ENCODE data around the gene UBE2Q1. TPM values are rescaled to one million over a fixed set of nuclear protein-coding genes. Genes with fewer than 3 reads are reported as not detected.
"Not testable (repeated sequence)": the region's sequence is repeated elsewhere in the genome, so short reads cannot be mapped to it uniquely, and the experiment has no call there.

The UBE2Q1 gene
- polyA plus RNA-seq, 2 of the 4 experiments (the other 2 are of a cell fraction), result 17.6 to 49.7 TPM

- CTCF ChIA-PET, result interaction anchor here (1.3 to 5.9 kb wide), 4 partner anchors 12 to 201 kb away, joined by 3 to 78 read pairs (median 4); no protein-coding TSS in a partner anchor
- Histone ChIP-seq H3K27ac (no peak overlapping the region), H3K4me1 (no peaks in the 10 kb centered on the region), H3K9me3 (no peaks in the 10 kb centered on the region), H3K4me3 (no peak overlapping the region), H3K4me2 (no peak overlapping the region)
- no peak for FAIRE-seq
- ATAC-seq, result no peak
- no peak for DNase-seq (ENCODE audit: low read depth in 1 of 2, low spot score in 1 of 2)
- POLR2A ChIA-PET, result no interaction called here
- 22% methylated on average over 7 of the region's 7 CpGs for WGBS (ENCODE audit: missing lambda C conversion rate)
- no peak for TF ChIP-seq RCOR1 (IDR thresholded peaks at IDR 0.05; ENCODE audit: low read depth, low read length)
- TF ChIP-seq E2F6 (IDR thresholded peaks at IDR 0.05; ENCODE audit: borderline replicate concordance, low read depth), result no peak
- TF ChIP-seq ZSCAN20 (CRISPR knock-in tag; IDR thresholded peaks at IDR 0.05), result no peak
- TF ChIP-seq BHLHE40 (IDR thresholded peaks at IDR 0.05; ENCODE audit: low read depth, low read length), result no peak
- TF ChIP-seq POLR2AphosphoS2 (conservative IDR thresholded peaks at IDR 0.05; ENCODE audit: low read length), result no peak
- no peak for TF ChIP-seq SMC3 (IDR thresholded peaks at IDR 0.05)
- TF ChIP-seq BCL3 (IDR thresholded peaks at IDR 0.05), result no peak
- no peak for TF ChIP-seq HOXA7 (CRISPR knock-in tag; IDR thresholded peaks at IDR 0.05)
These were observed 21.9 kb downstream of the UBE2Q1 start for GRCh38 chr1:154536570-154536969.

GRCh38 chr1:154533952-154534844 lies 24.3 kb downstream of the UBE2Q1 start:
- Histone ChIP-seq H3K9me3 (no peaks in the 10 kb centered on the region), H3K27ac (no peak overlapping the region), H3K4me1 (no peaks in the 10 kb centered on the region), H3K4me2 (no peak overlapping the region), H3K4me3 (no peak overlapping the region)
- peak; percentile 77 for DNase-seq (ENCODE audit: low read depth in 1 of 2, low spot score in 1 of 2)
- 23% methylated on average over 11 of the region's 11 CpGs for WGBS (ENCODE audit: missing lambda C conversion rate)
- no peak for FAIRE-seq
- TF ChIP-seq MYC (IDR thresholded peaks at IDR 0.05; ENCODE audit: borderline replicate concordance, low read length), result no peak
- no peak for TF ChIP-seq MAX (IDR thresholded peaks at IDR 0.05)
- peak; percentile 69 to 72 for TF ChIP-seq RAD21 (conservative IDR thresholded peaks at IDR 0.05 in 1 of 2, IDR thresholded peaks at IDR 0.05 in 1 of 2)
- TF ChIP-seq SMC3 (IDR thresholded peaks at IDR 0.05), result peak; percentile 76
- TF ChIP-seq CTCF (IDR thresholded peaks at IDR 0.05), result peak; percentile 76
- ChIA-PET CTCF (interaction anchor here (0.6 to 5.9 kb wide), 23 partner anchors 8 to 551 kb away, joined by 3 to 78 read pairs (median 4); no protein-coding TSS in a partner anchor), POLR2A (no interaction called here)
- peak; percentile 86 to 89 for ATAC-seq

- H3K4me2 ChIP-seq; H3K9me3 ChIP-seq; H3K27ac ChIP-seq; H3K4me1 ChIP-seq; H3K4me3 ChIP-seq; POLR2A ChIA-PET; DNase-seq (ENCODE audit: low read depth in 1 of 2, low spot score in 1 of 2); ATAC-seq; FAIRE-seq: not testable (repeated sequence)
- WGBS (ENCODE audit: missing lambda C conversion rate), result 70% methylated on average over 6 of the region's 13 CpGs
- CTCF ChIA-PET, result interaction anchor here (1.1 to 2.0 kb wide), 5 partner anchors 14 to 21 kb away, joined by 3 to 6 read pairs (median 4); no protein-coding TSS in a partner anchor
These were observed 26.5 kb downstream of the UBE2Q1 start for GRCh38 chr1:154531950-154532349.

GRCh38 chr1:154529308-154529707 lies 29.2 kb downstream of the UBE2Q1 start:
- DNase-seq (ENCODE audit: low read depth in 1 of 2, low spot score in 1 of 2) (no peak), FAIRE-seq (no peak), ATAC-seq (no peak)
- no peaks in the 10 kb centered on the region for H3K9me3 ChIP-seq
- H3K4me3 ChIP-seq, result no peak overlapping the region
- POLR2A ChIA-PET, result no interaction called here
- no peak overlapping the region for H3K27ac ChIP-seq
- no peak overlapping the region for H3K4me2 ChIP-seq
- WGBS (ENCODE audit: missing lambda C conversion rate), result 72% methylated on average over 6 of the region's 6 CpGs
- CTCF ChIA-PET, result interaction anchor here (1.0 to 1.6 kb wide), 2 partner anchors 17 to 27 kb away, joined by 3 to 8 read pairs; no protein-coding TSS in a partner anchor
- H3K4me1 ChIP-seq, result no peaks in the 10 kb centered on the region
- TF ChIP-seq ELK1 (IDR thresholded peaks at IDR 0.05; ENCODE audit: low read depth, low read length), result no peak
- no peak for TF ChIP-seq NPAS2 (CRISPR knock-in tag; IDR thresholded peaks at IDR 0.05; ENCODE audit: borderline replicate concordance)
- no peak for TF ChIP-seq JUN (IDR thresholded peaks at IDR 0.05)
- no peak for TF ChIP-seq ZFP36 (IDR thresholded peaks at IDR 0.05; ENCODE audit: borderline replicate concordance, partially characterized antibody)
- TF ChIP-seq ESRRA (IDR thresholded peaks at IDR 0.05; ENCODE audit: borderline replicate concordance, low read length), result no peak
- no peak for TF ChIP-seq CHD2 (IDR thresholded peaks at IDR 0.05; ENCODE audit: low read length, partially characterized antibody)
- TF ChIP-seq REST (IDR thresholded peaks at IDR 0.05), result no peak
